ENCODE measurements around the gene SLC2A8.

The SLC2A8 gene

DNA sequence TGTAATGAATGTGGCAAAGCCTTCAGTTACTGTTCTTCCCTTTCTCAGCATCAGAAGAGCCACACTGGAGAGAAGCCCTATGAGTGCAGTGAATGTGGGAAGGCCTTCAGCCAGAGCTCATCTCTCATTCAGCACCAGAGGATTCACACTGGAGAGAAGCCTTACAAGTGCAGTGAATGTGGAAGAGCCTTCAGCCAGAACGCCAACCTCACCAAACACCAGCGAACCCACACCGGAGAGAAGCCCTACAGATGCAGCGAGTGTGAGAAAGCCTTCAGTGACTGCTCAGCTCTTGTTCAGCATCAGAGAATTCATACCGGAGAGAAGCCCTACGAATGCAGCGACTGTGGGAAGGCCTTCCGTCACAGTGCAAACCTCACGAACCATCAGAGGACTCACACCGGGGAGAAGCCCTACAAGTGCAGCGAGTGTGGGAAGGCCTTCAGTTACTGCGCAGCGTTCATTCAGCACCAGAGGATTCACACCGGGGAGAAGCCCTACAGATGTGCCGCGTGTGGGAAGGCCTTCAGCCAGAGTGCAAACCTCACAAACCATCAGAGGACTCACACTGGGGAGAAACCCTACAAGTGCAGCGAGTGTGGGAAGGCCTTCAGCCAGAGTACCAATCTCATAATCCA is 47.4 kb downstream of the SLC2A8 start:
- DNase-seq = no peak

DNA sequence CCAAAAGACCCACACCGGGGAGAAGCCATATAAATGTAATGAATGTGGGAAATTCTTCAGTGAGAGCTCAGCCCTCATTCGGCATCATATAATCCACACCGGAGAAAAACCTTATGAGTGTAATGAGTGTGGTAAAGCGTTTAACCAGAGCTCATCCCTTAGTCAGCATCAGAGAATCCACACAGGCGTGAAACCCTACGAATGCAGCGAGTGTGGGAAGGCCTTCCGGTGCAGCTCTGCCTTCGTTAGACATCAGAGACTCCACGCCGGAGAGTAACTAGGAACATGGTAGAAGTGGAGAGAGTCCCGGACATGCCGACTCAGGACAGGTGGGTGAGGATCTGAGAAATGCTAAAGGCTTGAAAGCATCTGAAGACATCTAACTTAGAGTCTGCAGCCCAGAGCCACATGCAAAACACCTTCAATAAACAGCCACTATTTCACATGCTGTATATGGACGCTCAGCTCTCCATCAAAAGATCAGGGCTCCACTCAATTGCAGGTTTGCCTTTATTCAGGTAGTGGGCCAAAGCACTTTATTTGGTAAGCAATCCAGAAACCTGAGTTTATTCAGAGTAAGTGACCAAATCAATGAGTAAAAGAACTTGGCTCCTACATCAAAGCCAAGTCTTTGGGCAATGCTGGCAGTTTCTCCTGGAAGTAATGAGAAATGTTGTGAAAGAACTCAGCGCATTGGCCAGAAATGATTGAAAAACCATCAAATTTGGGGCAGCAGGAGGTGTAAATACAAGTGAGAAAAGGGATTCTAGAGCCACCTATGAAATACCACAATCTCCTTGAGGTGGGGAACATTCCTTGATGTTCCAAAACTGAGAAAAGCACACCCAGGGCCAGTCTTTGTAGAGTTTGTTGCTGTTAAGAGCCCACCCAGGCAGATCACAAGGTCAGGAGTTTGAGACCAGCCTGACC is 48.2 kb downstream of the SLC2A8 start:
- no peak for DNase-seq

DNA sequence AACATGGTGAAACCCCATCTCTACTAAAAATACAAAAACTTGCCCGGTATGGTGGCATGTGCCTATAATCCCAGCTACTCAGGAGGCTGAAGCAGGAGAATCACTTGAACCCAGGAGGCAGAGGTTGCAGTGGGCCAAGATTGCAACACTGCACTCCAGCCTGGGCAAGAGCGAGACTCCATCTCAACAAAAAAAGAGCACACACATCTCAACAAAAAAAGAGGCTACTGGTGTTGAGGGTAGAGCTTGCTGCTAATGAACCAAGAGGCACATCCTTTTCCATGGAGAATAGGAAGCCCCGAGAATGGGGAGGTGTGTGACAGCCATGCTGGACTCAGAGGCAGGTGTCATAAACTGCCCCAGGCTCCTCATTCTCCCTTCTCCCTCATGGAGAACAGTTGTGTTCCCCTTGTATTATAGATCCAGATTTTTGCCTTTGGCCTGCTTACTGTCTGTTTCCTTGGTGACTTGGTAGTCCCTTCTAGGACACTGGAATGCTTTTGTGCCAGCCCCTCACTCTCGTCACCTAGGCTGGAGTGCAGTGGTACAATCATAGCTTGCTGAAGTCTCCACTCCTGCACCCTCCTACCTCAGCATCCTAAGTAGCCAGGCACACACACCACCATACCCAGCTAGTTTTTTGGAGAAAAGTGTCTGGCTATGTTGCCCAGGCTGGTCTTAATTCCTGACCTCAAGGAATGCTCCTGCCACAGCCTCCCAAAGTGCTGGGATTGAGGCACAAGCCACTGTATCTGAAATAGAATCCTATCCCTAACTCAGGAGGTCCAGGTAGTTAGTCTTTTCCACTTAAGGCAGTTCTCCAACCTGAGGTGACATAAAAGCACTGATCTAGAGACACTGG is 49.1 kb downstream of the SLC2A8 start:
- DNase-seq = no peak

DNA sequence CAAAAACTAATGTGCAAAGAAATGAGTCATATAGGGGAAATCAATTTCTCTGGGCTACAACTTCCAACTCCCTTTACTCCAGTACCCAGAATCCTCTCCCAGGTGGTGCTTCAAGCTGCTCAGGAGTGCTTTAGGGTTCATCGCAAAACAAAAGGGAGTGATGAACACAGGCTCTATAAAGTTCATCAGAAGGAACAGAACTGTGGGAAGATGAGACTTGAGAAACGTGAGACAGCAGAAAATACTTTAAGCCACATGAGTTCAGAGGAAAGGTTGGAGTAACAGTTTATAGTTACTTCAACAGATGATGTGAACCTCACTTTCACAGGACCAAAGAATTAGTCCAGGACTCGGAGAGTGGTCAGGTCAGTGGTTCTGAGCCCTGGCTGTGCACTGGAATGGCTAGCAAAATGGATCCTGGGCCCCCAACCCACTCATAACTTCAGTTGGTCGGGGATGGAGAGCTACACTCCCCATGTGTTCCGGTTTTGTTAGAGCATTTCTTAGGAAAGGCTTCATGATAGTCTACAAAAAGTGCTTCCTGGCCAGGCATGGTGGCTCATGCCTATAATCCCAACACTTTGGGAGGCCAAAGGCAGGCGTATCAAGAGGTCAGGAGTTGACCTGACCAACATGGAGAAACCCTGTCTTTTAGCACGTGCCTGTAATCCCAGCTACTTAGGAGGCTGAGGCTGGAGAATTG is 49.9 kb downstream of the SLC2A8 start:
- DNase-seq = no peak

DNA sequence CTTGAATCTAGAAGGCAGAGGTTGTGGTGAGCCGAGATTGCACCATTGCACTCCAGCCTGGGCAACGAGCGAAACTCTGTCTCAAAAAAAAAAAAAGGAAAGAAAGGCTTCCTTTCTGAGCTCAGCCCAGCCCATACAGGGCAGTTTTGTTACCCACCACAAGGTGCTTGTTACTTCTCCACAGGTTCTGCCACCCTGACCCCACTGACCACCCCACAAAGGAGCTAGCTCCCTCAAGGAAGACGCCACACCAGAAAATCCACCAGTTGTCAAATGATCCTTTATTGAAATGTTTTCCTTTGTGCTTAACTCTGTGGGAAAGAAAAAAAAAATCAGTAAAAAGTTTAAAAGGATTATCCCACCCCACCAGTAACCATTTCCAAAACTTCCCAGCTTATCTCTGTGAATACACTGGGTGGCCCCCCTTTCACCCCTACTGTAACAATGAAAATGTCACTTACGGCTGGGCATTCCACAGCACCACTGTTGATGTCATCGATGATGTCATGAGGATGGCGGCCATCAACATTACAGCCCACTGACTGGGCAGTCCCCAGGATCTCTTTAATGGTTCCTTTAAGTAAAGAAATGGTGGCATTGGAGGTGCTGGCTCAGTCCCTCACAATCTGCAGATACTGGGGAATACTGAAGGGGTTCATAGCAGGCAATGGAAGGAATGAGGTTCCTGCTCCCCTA is 50.6 kb downstream of the SLC2A8 start:
- no peak for DNase-seq

DNA sequence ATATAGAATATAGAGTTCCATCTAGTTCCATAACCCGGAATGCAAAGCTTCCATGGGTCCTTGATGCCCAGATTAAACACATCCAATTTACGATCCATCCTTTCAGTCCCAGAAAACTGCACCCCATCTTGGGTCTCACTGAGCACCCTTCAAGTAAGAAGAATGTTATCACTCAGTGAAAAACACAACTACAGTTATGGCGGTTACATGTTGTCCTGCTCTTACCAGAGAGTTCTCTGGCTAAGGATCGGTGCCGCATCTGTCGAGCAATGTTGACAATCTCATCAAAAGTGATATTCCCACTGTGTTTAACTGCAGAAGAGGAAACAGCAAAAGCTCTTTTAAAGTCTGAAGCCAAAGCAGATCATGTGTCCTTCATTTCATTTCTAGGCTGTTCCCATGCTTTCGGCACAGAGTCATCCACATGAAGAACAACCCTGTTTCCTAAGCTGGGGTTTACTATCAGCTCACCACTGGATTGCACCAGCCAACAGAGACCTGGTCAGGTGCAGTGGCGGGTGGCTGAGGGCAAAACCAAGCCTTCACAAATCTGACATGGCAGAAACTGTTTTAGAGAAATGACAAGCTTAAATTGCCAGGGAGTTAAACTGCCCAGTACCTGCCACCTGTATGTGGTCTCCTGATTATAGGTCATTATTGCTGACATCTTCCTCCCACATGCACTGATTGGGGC is 51.3 kb downstream of the SLC2A8 start:
- no peak for DNase-seq

DNA sequence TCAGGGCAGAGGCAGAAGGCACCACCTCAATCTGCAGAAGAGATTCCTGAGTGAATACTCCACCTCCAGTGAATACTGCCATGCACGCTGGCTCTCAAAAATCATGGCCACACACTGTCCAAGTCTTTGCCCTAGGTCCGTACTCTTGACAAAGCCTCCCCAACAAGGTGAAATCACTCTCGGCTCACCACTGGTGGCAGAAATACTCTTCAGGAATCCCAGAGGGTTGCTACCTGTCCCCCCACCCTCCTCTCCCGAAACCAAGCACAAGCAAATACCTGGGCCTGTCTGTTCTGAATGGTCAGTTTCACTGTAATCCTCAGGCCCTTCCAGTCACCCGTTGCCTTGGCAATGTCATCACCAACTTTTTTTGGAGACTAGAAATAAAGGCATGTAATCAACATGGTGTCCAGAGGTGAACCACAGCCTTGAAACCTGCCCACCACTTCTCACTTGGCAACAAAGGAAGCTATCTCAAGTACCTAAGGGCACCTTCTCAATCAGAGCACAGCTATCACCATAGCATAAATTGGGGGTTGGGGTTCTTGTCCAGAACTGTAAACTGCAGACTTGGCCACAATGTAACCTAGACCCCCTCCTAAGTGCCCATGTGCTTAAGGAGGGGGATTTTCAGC is 52.5 kb downstream of the SLC2A8 start:
- no peak for DNase-seq

DNA sequence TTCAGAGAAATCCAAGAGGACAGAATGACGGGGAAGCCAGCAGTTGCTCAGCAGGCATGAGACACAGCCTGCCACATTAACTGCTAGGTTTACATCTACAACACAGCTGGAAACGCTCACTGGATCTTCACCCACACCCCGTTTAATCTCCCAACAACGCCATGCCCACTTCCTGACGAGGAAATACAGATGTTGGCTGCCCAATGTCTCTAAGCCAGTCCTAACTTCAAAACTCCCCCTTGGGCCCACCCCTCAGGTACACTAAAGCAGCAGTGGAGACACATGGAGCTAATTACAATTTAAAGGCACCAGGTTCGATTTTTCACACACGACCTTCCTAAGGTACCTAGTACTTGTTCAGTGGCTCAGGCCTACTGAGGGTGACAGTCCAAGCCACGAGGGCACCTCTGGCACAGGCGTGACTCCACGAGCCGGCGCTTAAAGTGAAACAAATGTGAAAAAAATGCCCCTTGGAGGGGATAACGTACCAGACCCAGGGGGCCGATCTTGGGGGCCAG is 53.3 kb downstream of the SLC2A8 start:
- DNase-seq = no peak

DNA sequence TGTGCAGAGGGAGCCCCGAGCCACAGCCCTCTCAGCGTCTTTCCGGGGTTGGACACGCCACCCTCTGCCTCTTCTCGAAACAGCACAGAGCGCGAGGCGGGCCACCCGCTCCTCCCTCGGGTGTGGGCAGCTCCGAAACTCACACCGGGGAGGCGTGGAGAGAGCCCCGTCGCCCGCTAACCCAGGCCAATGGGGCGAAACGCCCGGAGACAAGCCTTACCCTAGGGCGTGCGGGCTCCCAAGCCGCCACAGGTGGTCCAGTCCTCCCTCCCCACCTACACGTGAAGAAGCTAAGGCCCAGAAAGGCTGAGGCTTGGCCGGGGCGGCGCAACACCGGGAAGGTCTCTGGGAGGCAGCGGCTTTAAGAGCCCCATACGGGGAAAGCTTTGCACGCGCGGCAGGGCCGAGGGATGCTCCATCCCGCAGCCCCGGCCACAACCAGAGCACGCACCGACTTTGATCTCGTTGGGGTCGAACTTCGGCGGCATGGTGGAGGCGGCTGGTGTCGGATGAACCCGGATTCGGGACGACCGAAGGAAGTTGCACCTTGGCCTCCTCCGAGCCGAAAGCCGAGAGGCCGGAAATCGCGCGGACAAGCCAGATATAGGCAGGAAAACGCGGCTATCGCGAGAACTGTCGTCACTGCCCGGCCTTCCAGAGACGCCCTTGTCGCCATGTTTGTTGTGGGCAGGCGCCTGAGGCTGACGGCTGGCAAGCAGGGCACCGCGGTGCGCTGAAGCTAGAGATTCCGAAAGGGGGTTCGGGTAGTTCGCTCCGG is 54.0 kb downstream of the SLC2A8 start, which contains the start of the genes LRSAM1 and RPL12:
TSS of gene LRSAM1 (plus strand) at position 681 of the 778 bp plus-strand sequence. CDS start 3,018 bp downstream, outside the sequence.
TSS of gene RPL12 (minus strand) at position 577 of the 778 bp plus-strand sequence. CDS start at position 488, 89 bp downstream.
- DNase-seq = peak; percentile 83 to 90

DNA sequence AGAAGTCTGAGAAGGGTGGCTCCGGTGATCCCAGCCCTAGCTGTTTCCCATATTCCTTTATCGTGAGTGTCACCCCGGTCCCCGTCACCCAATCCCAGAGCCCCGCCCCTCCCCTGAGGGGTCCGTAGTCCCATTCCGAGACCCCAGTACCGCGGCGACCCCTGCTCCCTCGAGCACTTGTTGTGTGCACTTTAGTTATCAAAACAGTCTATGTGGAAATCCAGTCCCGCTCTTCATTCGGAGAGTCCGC is 54.6 kb downstream of the SLC2A8 start:
- DNase-seq = no peak

DNA sequence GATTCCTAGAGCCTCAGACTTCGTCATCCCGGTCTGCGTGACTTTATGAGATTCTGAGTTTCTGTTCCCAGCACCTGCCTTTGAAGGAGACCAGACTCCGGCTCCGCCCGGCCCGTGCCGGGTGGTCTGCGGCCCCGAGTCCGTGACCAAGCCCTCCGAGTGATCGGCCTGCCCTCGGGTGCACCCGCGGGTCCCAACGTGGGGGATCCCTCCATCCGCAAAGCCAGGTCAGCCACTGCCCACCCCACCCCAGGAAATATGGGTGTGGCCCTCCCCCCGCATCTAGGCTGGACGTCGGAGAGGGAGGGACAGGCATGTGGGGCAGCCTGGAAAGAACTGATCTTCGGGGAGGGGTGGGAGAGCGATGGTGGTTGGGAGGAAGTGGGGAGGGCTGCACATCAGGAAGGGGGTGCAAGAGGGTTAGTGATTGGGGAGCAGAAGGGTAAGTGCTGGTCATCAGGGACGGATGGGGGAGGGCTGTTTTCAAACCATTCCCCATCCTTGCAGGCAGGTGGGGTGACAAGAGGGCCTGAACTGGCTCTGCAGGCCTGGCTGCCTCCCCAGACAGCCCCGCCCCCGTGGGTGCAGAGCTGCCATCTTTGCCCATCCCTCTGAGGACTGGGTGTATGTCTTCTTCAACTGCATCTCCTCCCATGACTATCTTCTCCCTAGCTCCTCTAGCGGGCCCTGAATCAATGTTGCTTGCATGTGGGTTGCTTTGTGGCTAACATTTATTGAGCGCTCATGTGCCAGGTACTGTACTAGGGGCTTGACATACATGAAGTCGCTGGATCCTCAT is 55.1 kb downstream of the SLC2A8 start:
- DNase-seq = peak; percentile 54 to 81

DNA sequence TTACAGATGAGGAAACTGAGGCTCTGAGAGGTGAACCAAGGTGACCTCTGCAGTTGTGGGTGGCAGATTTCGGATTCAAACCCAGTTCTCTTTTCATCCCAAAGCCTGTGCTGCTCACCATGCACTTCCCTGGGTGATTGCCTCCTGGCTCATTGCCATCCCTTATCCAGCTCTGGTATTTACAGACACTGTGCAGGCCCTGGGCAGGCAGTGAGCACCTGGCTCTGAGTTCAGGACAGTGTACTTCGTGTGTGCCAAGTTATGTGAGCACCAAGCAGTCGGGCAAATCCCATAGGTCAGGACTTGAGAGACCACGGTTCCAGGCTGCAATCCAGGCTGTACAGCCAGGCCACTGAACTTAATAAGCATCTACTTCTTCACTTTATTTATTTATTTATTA is 55.7 kb downstream of the SLC2A8 start:
- peak; percentile 63 to 81 for DNase-seq

DNA sequence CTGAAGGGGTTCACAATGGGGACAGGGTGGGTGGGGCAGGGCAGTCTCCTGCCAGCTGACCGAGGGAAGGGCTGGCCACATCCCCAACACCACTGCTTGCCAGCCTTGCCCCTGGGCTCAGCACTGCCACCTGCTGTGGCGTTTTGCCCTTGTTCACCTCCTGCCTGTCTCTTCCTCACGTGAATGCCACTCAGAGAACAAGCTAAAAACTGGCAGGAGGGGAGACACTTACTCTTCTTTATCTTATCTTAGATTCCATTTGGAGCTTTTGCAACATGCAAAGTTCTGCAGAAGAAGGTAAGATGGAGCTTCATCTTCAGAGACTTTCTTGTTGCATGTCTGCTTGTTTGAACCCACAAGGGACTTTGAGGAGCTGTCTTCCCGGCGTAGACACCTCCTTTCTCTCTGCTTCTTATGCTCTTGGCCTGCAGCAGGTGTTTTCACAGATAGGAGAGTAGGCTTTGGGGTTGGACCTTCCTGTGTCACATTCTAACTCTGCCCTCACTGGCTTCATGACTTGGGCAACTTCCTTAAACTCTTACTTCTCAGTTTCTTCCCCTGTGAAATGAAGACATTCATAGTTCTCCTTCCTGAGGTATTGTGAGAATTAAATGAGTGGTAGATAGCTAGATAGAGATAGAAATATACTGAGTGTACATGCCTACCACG is 58.5 kb downstream of the SLC2A8 start:
- no peak for DNase-seq

DNA sequence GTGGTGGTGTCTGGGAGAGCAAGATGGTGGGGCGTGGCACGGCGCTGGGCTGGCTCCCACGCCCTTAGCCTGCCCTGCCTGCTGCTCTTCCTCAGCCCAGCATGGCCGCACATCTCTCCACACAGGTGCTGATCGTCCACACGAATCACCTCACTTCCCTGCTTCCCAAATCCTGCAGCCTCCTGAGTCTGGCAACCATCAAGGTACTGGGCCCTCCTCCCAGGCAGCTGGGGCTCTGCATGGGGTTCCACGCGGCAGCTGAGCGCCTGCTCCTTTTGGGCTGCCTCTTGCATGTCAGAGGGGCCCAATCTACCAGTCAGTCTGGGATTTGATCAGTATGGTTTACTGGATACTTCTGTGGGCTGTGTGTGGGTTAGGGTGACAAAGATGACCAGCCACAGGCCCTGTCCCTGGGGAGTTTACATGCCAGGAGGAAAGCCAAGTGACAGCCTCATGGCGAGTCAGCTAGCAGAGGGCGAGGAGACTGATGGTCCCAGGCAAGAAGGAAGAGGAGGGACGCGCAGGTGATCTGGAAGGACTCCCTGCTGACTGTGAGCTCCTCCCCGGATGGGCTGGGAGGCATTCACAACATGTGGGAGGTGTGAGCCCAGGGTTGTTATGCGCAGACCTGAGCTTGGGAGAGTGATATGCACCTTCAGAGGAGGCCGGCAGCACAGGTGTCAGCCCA is 60.4 kb downstream of the SLC2A8 start:
- no peak for DNase-seq
